ENCODE results near the gene BACH2. TPM values are rescaled to one million over a fixed set of nuclear protein-coding genes. Genes with fewer than 3 reads are reported as not detected.

The BACH2 gene
- total and polyA plus RNA-seq, 2 donors = 0.90 to 7.5 TPM

DNA sequence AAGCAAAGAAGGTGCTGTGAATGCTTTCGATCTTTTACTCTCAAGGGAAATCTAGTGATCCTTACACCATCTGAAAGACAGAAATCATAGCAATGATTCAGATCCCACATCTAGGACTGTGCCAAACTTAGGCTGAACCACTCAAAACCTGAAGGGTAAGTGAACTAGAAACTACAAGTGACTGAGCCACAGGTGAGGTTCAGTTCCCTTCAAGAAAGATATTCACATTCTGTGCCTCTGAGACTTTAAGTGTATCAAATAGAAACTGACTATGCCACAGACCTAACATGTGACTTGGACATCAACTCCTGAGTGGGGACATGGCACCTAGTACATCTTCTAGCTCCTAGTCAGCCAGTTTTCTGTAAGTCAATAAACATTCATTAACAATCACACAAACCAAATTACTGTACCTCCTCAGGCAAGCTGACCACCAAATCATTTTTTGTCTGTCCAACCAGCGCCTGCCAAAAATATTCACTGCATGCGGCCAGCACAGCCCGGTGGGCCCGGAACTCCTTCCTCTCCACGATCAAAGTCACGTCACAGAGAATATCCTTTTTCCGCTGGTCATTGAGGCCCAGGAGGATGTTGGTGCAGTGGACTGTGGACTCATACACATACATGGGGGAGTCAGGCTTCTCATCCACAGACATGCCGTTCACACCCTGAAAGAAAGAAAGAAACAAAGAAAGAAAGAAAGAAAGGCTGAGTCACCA is 288.3 kb downstream of the BACH2 start:
- Histone ChIP-seq H3K36me3 (ENCODE audit: insufficient read depth) (no peaks in the 10 kb centered on the region), H3K4me1 (ENCODE audit: insufficient read depth) (no peaks in the 10 kb centered on the region), H3K4me3 (ENCODE audit: low read depth, low read length) (no peak overlapping the region), H3K27ac (ENCODE audit: low read depth) (no peak overlapping the region)
- no peak for DNase-seq (ENCODE audit: extremely low spot score)
- WGBS = 87% methylated on average over 9 of the region's 9 CpGs

- 94% methylated on average over 9 of the region's 9 CpGs for WGBS
- DNase-seq (ENCODE audit: extremely low spot score) = no peak
- no peaks in the 10 kb centered on the region for H3K4me1 ChIP-seq (ENCODE audit: insufficient read depth)
- no peak overlapping the region for H3K27ac ChIP-seq (ENCODE audit: low read depth)
- no peaks in the 10 kb centered on the region for H3K36me3 ChIP-seq (ENCODE audit: insufficient read depth)
- no peak overlapping the region for H3K4me3 ChIP-seq (ENCODE audit: low read depth, low read length)
Observed at GRCh38 chr6:90005048-90005827, 291.4 kb downstream of the BACH2 start.

- no peaks in the 10 kb centered on the region for H3K4me1 ChIP-seq (ENCODE audit: insufficient read depth)
- no peak overlapping the region for H3K27ac ChIP-seq (ENCODE audit: low read depth)
- no peaks in the 10 kb centered on the region for H3K36me3 ChIP-seq (ENCODE audit: insufficient read depth)
- 93% methylated on average over 5 of the region's 5 CpGs for WGBS
- no peak overlapping the region for H3K4me3 ChIP-seq (ENCODE audit: low read depth, low read length)
- DNase-seq (ENCODE audit: extremely low spot score) = no peak
Observed at GRCh38 chr6:90004511-90004910, 292.1 kb downstream of the BACH2 start.

DNA sequence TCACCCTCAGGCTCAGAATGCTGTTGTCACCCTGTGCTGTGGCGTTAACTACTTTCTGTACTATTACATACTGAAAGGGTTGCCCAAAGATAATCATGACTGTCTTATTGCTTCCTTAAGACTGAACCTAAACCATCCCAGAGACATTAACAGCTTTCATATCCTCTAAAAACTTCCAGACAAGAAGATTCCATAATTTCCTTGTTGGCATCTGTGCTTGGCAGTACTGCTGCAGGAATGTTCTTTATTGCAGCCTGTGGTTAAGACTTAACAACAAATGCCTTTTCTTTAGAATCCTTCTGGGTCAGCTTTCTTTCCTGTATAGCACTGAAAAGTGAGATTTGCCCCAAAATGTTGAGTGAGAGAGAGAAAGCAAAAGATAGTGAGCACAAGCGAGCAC is 292.7 kb downstream of the BACH2 start:
- Histone ChIP-seq H3K4me1 (ENCODE audit: insufficient read depth) (no peaks in the 10 kb centered on the region), H3K27ac (ENCODE audit: low read depth) (no peak overlapping the region), H3K4me3 (ENCODE audit: low read depth, low read length) (no peak overlapping the region), H3K36me3 (ENCODE audit: insufficient read depth) (no peaks in the 10 kb centered on the region)
- no peak for DNase-seq (ENCODE audit: extremely low spot score)
- WGBS = 71% methylated on average over 2 of the region's 2 CpGs

DNA sequence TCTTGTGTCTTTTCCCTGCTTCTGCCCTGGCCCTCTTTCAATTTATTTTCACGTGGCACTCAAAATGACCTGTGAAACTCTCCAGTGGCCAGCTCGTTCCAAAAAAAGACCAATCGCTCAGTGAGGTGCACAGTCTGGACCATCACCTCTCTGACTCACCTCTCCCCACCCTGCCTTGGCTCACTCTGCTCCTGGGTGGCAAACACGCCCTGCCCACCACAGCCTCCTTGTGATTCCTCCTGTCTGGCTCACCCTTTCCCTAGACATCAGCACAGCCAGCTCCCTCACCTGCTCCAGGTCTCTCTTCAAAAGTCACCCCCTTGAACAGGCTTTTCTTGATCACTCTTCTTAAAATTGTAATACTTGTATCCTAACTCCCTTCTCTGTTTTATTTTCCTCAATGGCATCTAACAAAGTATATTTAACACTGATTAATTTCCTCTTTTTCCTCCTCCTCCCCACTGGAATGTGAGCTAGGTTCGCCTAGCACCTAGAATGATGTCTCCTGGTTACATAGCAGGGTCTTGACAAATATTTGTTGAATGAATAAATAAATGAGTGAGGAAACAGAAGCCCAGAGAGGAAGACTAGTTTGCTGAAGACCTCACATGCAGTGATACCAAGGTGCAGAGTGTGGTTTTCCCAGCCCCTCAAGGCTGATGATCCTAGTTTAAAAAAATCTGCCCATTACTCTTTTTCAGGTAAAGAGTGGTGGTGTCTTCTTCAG is 293.4 kb downstream of the BACH2 start:
- no peak overlapping the region for H3K27ac ChIP-seq (ENCODE audit: low read depth)
- 93% methylated on average over 5 of the region's 5 CpGs for WGBS
- H3K4me3 ChIP-seq (ENCODE audit: low read depth, low read length) = no peak overlapping the region
- no peak for DNase-seq (ENCODE audit: extremely low spot score)
- no peaks in the 10 kb centered on the region for H3K36me3 ChIP-seq (ENCODE audit: insufficient read depth)
- no peaks in the 10 kb centered on the region for H3K4me1 ChIP-seq (ENCODE audit: insufficient read depth)

GRCh38 chr6:90000864-90001731 is 295.5 kb downstream of the BACH2 start:
- 88% methylated on average over 5 of the region's 5 CpGs for WGBS
- H3K27ac ChIP-seq (ENCODE audit: low read depth) = no peak overlapping the region
- no peak for DNase-seq (ENCODE audit: extremely low spot score)
- no peaks in the 10 kb centered on the region for H3K4me1 ChIP-seq (ENCODE audit: insufficient read depth)
- H3K36me3 ChIP-seq (ENCODE audit: insufficient read depth) = no peaks in the 10 kb centered on the region
- no peak overlapping the region for H3K4me3 ChIP-seq (ENCODE audit: low read depth, low read length)

DNA sequence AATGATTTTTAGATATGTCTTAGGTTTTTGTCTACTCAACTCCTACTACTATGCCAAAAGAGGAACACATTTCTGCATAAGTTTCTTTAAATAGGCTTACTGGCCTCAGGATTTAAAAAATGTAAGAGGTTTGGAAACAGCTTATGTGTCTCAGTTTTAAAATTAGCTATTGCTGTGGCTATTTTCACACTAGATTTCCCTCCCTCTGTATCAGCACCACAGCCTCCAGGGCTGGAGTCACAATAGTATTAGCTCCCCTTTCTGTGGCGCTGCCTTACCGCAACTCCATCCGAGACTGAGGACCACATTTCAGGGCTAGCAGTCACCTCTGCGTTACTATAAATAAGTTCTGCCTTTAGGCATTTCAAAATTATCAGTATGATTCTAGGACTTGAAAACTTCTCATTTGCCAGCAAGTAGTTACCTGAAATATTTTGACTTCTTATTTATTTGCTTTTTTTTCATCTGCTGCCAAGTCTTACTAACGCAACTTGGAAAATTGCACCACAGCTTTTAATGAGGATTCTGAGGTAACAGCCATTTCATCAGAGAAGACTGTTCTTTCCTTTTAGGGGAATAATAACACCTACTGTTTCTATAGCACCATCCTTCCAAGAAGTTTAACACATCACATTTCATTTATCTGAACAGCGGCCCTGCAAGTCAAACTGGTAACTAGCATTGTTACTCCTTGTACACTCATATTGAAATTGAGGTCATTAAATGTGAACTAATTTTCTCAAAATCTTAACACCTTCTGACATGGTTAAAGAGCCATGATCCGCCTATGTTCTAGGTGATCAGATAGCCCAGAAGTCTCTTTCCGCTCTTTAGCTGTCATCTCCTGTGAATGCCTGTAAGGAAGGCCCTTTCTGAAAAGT is 296.5 kb downstream of the BACH2 start:
- H3K4me3 ChIP-seq (ENCODE audit: low read depth, low read length) = no peak overlapping the region
- H3K27ac ChIP-seq (ENCODE audit: low read depth) = no peak overlapping the region
- H3K4me1 ChIP-seq (ENCODE audit: insufficient read depth) = no peaks in the 10 kb centered on the region
- H3K36me3 ChIP-seq (ENCODE audit: insufficient read depth) = no peaks in the 10 kb centered on the region
- WGBS = 93% methylated on average over 8 of the region's 8 CpGs
- DNase-seq (ENCODE audit: extremely low spot score) = no peak

GRCh38 chr6:89999154-89999553 is 297.5 kb downstream of the BACH2 start:
- Histone ChIP-seq H3K36me3 (ENCODE audit: insufficient read depth) (no peaks in the 10 kb centered on the region), H3K27ac (ENCODE audit: low read depth) (no peak overlapping the region), H3K4me1 (ENCODE audit: insufficient read depth) (no peaks in the 10 kb centered on the region), H3K4me3 (ENCODE audit: low read depth, low read length) (no peak overlapping the region)
- WGBS = 69% methylated on average over 4 of the region's 4 CpGs
- DNase-seq (ENCODE audit: extremely low spot score) = no peak

DNA sequence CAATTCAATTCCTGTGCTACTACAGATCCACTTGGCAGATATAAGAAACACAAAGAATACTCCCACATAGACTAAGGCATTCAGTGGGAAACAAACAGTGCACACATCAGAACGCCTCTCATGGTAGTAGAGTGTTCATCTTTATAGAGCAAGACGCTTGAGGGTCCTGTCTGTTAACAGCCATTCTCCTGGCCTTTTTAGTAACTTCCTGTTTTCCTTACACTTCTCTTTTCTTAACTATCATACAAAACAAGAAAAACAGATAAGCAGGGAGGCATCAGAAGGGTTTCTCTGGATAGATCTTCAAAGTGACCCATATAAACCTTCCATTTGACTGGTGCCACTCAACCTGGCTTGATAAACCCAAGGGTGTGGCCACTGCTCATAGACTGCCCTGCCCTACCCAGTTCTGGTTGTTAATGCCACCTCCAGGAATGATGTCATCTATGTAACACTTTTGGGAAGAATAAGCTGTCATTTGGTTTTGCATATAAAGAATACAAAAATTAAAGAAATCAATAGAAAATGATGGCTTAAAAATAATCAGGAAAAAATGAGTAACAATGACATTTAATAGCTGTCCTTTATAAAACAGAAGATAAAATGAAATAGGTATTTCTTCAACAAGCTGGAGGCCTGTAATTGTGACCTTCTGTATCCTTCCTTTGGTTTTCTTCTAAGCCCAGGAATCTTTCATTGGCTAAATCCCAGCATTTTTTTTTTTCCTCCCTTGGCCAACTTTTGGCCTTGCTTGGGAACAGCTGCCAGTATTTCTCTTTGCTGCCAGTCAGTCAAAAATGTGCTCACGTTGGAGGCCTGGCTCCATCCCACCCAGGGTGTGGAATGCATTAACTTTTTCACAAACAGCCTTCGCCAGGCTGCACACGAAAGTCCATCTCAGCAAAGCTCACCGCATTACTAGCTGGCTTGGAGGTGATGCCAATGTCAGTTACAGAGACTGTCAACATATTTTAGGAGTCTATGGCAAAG is 298.9 kb downstream of the BACH2 start:
- WGBS = 70% methylated on average over 6 of the region's 6 CpGs
- DNase-seq (ENCODE audit: extremely low spot score) = no peak
- no peak overlapping the region for H3K27ac ChIP-seq (ENCODE audit: low read depth)

DNA sequence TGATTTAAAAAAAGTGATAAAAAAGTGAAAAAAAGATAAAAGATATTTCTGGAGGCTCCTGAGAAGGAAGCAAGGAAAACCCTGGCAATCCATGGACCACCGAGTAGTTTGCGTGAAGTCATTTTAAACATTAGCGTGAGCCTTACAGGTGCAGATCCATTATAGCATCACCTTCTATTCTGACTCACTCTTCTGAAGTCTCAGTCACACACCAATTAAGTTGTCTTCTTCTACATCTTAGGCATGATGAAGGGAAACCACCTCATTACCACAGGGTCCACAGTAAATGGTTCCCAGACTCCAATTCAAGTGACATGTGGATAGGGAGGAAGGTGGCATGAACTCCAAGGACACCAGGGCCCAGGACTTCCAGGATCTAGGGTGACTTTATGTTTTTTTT is 303.2 kb downstream of the BACH2 start:
- Histone ChIP-seq H3K4me3 (ENCODE audit: low read depth, low read length) (no peak overlapping the region), H3K4me1 (ENCODE audit: insufficient read depth) (no peaks in the 10 kb centered on the region), H3K27ac (ENCODE audit: low read depth) (no peak overlapping the region), H3K36me3 (ENCODE audit: insufficient read depth) (no peaks in the 10 kb centered on the region)
- no peak for DNase-seq (ENCODE audit: extremely low spot score)
- WGBS = 95% methylated on average over 3 of the region's 3 CpGs

More for the DNA sequence above, 298.9 kb downstream of the BACH2 start:
- Histone ChIP-seq H3K36me3 (ENCODE audit: insufficient read depth) (no peaks in the 10 kb centered on the region), H3K4me1 (ENCODE audit: insufficient read depth) (no peaks in the 10 kb centered on the region), H3K4me3 (ENCODE audit: low read depth, low read length) (no peak overlapping the region)

- 98% methylated on average over 2 of the region's 2 CpGs for WGBS
- Histone ChIP-seq H3K4me1 (ENCODE audit: insufficient read depth) (no peaks in the 10 kb centered on the region), H3K36me3 (ENCODE audit: insufficient read depth) (no peaks in the 10 kb centered on the region), H3K27ac (ENCODE audit: low read depth) (no peak overlapping the region), H3K4me3 (ENCODE audit: low read depth, low read length) (no peak overlapping the region)
- DNase-seq (ENCODE audit: extremely low spot score) = no peak
Observed at GRCh38 chr6:89992818-89993217, 303.8 kb downstream of the BACH2 start.
